Globus pallidus (tissue), 1 donor: ENCODE data around the gene LYZ.

Experiments used
- DNase-seq: peaks from one replicate; pipeline ENCODE4 v3.0.0-alpha.2; 2015; ENCODE audit warnings: low spot score

LYZ gene

GRCh38 chr12:69386921-69387320 lies 38.7 kb downstream of the LYZ start:
- DNase-seq, result no peak

GRCh38 chr12:69388371-69388770 lies 40.2 kb downstream of the LYZ start:
- DNase-seq, result peak; percentile 35

- no peak for DNase-seq
These were observed 41.6 kb downstream of the LYZ start for GRCh38 chr12:69389831-69390230.

GRCh38 chr12:69392179-69392928 lies 44.2 kb downstream of the LYZ start:
- no peak for DNase-seq

GRCh38 chr12:69396041-69396440 lies 47.9 kb downstream of the LYZ start:
- no peak for DNase-seq

- DNase-seq, result no peak
These were observed 48.8 kb downstream of the LYZ start for GRCh38 chr12:69396963-69397362.

GRCh38 chr12:69397978-69398377 lies 49.8 kb downstream of the LYZ start:
- no peak for DNase-seq

GRCh38 chr12:69401940-69402339 lies 53.8 kb downstream of the LYZ start:
- no peak for DNase-seq
